Thymus (tissue), 11 donors: ENCODE results near the gene TJP1. TPM values are rescaled to one million over a fixed set of nuclear protein-coding genes. Genes with fewer than 3 reads are reported as not detected.
"Not testable (repeated sequence)": the region's sequence is repeated elsewhere in the genome, so short reads cannot be mapped to it uniquely, and the experiment has no call there.

Experiments
- DNase-seq, 9 donors: peaks; one replicate each; pipeline ENCODE4 v3.0.0-alpha.2; 2013; ENCODE audit warnings: low spot score in 9 of 9, low read depth in 6 of 9, missing footprints in 1 of 9
- H3K27ac ChIP-seq, 2 donors: one replicate each; pipeline ENCODE4 v1.5.1; 2013; ENCODE audit warnings: control low read depth in 1 of 2, low read depth in 1 of 2, low read length in 1 of 2, mild to moderate bottlenecking in 1 of 2, moderate library complexity in 1 of 2
- H3K27me3 ChIP-seq, 2 donors: one replicate each; pipeline ENCODE4 v1.5.1; 2013; ENCODE audit warnings: low read length in 1 of 2; ENCODE audit not compliant: control insufficient read depth in 2 of 2, insufficient read depth in 1 of 2
- H3K36me3 ChIP-seq, 2 donors: one replicate each; pipeline ENCODE4 v1.5.1; 2013; ENCODE audit warnings: low read length in 1 of 2, mild to moderate bottlenecking in 1 of 2, moderate library complexity in 1 of 2; ENCODE audit not compliant: control insufficient read depth in 2 of 2, insufficient read depth in 2 of 2
- H3K4me1 ChIP-seq, 2 donors: one replicate each; pipeline ENCODE4 v1.5.1; 2013; ENCODE audit warnings: low read length in 2 of 2; ENCODE audit not compliant: control insufficient read depth in 2 of 2, insufficient read depth in 2 of 2
- H3K4me3 ChIP-seq, 2 donors: one replicate each; pipeline ENCODE4 v1.5.1; 2013; ENCODE audit warnings: low read length in 2 of 2, control low read depth in 1 of 2, mild to moderate bottlenecking in 1 of 2
- H3K9me3 ChIP-seq, 2 donors: one replicate each; pipeline ENCODE4 v1.5.1; 2013; ENCODE audit warnings: low read length in 1 of 2, mild to moderate bottlenecking in 1 of 2; ENCODE audit not compliant: control insufficient read depth in 2 of 2, insufficient read depth in 1 of 2
- WGBS: extraction: QIAGEN DNeasy Blood & Tissue Kit; methylation state at CpG from one replicate; pipeline ENCODE4 v1.1.7; 2013; 5-methylcytosine and 5-hydroxymethylcytosine counted together
- polyA plus RNA-seq: library from polyadenylated mRNA; stranded (reverse); fragments of 200-250 nt; gene quantifications from one replicate; pipeline ENCODE4 v1.2.3, GENCODE V29; 2013
- total RNA-seq: library from RNA; stranded (reverse); fragments of 120-200 nt; gene quantifications from one replicate; pipeline ENCODE4 v1.2.4, GENCODE V29; 2013
- donor health status: healthy.

The TJP1 gene
- total and polyA plus RNA-seq, 2 donors: 7.3 to 11.5 TPM

- DNase-seq: no peak
- Histone ChIP-seq H3K27ac (no peak overlapping the region), H3K9me3 (no peaks in the 10 kb centered on the region), H3K36me3 (no peaks in the 10 kb centered on the region), H3K4me3 (no peak overlapping the region), H3K4me1 (no peaks in the 10 kb centered on the region), H3K27me3 (no peaks in the 10 kb centered on the region)
- WGBS: 87% methylated on average over 2 of the region's 2 CpGs
Observed at GRCh38 chr15:29792426-29793159, 29.7 kb downstream of the TJP1 start.

GRCh38 chr15:29790607-29791006 is 31.7 kb downstream of the TJP1 start:
- no peaks in the 10 kb centered on the region for H3K27me3 ChIP-seq
- no peak overlapping the region for H3K27ac ChIP-seq
- H3K9me3 ChIP-seq: no peaks in the 10 kb centered on the region
- WGBS: 96% methylated on average over 6 of the region's 6 CpGs
- H3K4me1 ChIP-seq: no peaks in the 10 kb centered on the region
- H3K36me3 ChIP-seq: no peaks in the 10 kb centered on the region
- DNase-seq: no peak
- H3K4me3 ChIP-seq: no peak overlapping the region

GRCh38 chr15:29789871-29790270 is 32.4 kb downstream of the TJP1 start:
- no peaks in the 10 kb centered on the region for H3K4me1 ChIP-seq
- no peaks in the 10 kb centered on the region for H3K9me3 ChIP-seq
- DNase-seq: no peak
- H3K27me3 ChIP-seq: no peaks in the 10 kb centered on the region
- H3K27ac ChIP-seq: no peak overlapping the region
- H3K36me3 ChIP-seq: no peaks in the 10 kb centered on the region
- 90% methylated on average over 4 of the region's 4 CpGs for WGBS
- no peak overlapping the region for H3K4me3 ChIP-seq

GRCh38 chr15:29788433-29789034 is 33.7 kb downstream of the TJP1 start:
- H3K4me1 ChIP-seq: no peaks in the 10 kb centered on the region
- H3K4me3 ChIP-seq: no peak overlapping the region
- WGBS: 95% methylated on average over 4 of the region's 4 CpGs
- no peaks in the 10 kb centered on the region for H3K36me3 ChIP-seq
- DNase-seq: no peak
- no peaks in the 10 kb centered on the region for H3K9me3 ChIP-seq
- H3K27ac ChIP-seq: no peak overlapping the region
- no peaks in the 10 kb centered on the region for H3K27me3 ChIP-seq

- Histone ChIP-seq H3K4me1 (no peaks in the 10 kb centered on the region), H3K27ac (no peak overlapping the region), H3K4me3 (no peak overlapping the region), H3K36me3 (no peaks in the 10 kb centered on the region), H3K27me3 (no peaks in the 10 kb centered on the region), H3K9me3 (no peaks in the 10 kb centered on the region)
- no peak for DNase-seq
Observed at GRCh38 chr15:29787767-29788166, 34.5 kb downstream of the TJP1 start.

- Histone ChIP-seq H3K36me3 (no peaks in the 10 kb centered on the region), H3K4me1 (no peaks in the 10 kb centered on the region), H3K4me3 (no peak overlapping the region), H3K27ac (no peak overlapping the region), H3K27me3 (no peaks in the 10 kb centered on the region), H3K9me3 (no peaks in the 10 kb centered on the region)
- WGBS: 87% methylated on average over 1 of the region's 1 CpG
- no peak for DNase-seq
Observed at GRCh38 chr15:29785642-29786041, 36.6 kb downstream of the TJP1 start.

- no peak for DNase-seq
- WGBS: 95% methylated on average over 2 of the region's 2 CpGs
- H3K36me3 ChIP-seq: no peaks in the 10 kb centered on the region
Observed at GRCh38 chr15:29785136-29785535, 37.1 kb downstream of the TJP1 start.

GRCh38 chr15:29784413-29784812 is 37.9 kb downstream of the TJP1 start:
- Histone ChIP-seq H3K4me1 (no peaks in the 10 kb centered on the region), H3K27me3 (no peaks in the 10 kb centered on the region), H3K36me3 (no peaks in the 10 kb centered on the region), H3K9me3 (no peaks in the 10 kb centered on the region), H3K27ac (no peak overlapping the region), H3K4me3 (no peak overlapping the region)
- WGBS: 97% methylated on average over 7 of the region's 7 CpGs
- no peak for DNase-seq

More at GRCh38 chr15:29785136-29785535, 37.1 kb downstream of the TJP1 start:
- no peaks in the 10 kb centered on the region for H3K27me3 ChIP-seq
- no peaks in the 10 kb centered on the region for H3K4me1 ChIP-seq
- H3K4me3 ChIP-seq: no peak overlapping the region
- no peaks in the 10 kb centered on the region for H3K9me3 ChIP-seq
- H3K27ac ChIP-seq: no peak overlapping the region

GRCh38 chr15:29782816-29783215 is 39.5 kb downstream of the TJP1 start:
- not testable (repeated sequence) for DNase-seq, H3K27ac ChIP-seq, H3K27me3 ChIP-seq, H3K36me3 ChIP-seq, H3K4me3 ChIP-seq, H3K9me3 ChIP-seq, H3K4me1 ChIP-seq
- WGBS: 87% methylated on average over 8 of the region's 8 CpGs
